ENCODE results near the gene MTMR11. TPM values are rescaled to one million over a fixed set of nuclear protein-coding genes. Genes with fewer than 3 reads are reported as not detected.

MTMR11 gene
- total and polyA plus RNA-seq, 2 of the 8 experiments (the other 6 are each of a cell fraction or from before 2014, with no cell fraction given): 3.7 to 4.8 TPM

DNA sequence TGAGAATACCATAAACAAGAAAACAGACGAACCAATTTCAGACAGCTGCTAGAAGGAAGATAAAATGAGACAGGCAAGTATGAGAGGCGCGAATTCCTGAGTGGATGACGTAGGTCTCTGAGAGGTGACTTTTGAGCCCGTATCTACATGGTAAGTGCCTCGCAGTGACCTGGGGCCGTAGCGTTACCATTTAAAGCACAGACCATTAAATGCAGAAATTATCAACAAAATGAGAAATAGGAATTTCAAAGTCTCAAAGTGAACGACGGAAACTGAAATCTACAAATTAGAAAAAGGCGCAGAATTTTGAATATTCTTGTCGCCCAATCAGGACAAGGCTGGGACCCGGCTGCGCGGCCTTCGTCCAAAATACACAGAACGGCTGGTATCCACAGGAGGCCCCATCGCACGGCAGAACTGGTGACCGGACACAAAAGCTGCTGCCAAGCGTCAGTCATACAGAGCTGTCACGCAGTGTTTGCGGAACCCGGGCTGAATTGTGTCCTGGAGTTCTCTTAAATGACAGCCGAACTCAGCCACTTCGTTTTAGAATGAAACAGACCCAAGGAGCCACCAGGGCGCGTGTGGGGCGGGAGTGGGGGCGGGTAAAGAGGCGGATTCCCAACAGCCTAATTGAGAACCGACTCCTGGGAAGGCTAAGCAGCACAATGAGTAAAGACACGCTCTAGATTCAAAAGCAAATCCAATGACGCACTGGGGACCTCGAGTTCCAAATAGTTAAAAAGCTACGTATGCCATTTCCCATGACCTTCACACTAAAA lies 51.1 kb downstream of the MTMR11 start (continued):
- no peak; the same call in 1 of the 2 replicates for TF ChIP-seq TAF1 (IDR thresholded peaks at IDR 0.05; ENCODE audit: low read depth, low read length)
- TF ChIP-seq EZH2 (IDR thresholded peaks at IDR 0.05; ENCODE audit: low read depth, low read length, severe bottlenecking): no peak
- TF ChIP-seq GTF2F1 (IDR thresholded peaks at IDR 0.05; ENCODE audit: borderline replicate concordance, low read depth, low read length): no peak
- TF ChIP-seq CBX8 (IDR thresholded peaks at IDR 0.05; ENCODE audit: borderline replicate concordance, low read depth, low read length): no peak
- TF ChIP-seq TAF7 (optimal IDR thresholded peaks at IDR 0.05; ENCODE audit: borderline replicate concordance, low read depth, low read length): peak; percentile 41
- 0 out of 2 replicates have a peak, but pooled peaks have one; percentile 4 for TF ChIP-seq PHF8 (conservative IDR thresholded peaks at IDR 0.05; ENCODE audit: low read depth, low read length)
- no peak for TF ChIP-seq SUZ12 (IDR thresholded peaks at IDR 0.05; ENCODE audit: low read length)
- no peak for TF ChIP-seq TCF12 (IDR thresholded peaks at IDR 0.05; ENCODE audit: low read depth, low read length)
- TF ChIP-seq POLR2AphosphoS5 (IDR thresholded peaks at IDR 0.05; ENCODE audit: low read depth, low read length): peak; percentile 96
- TF ChIP-seq MAX (IDR thresholded peaks at IDR 0.05): peak; percentile 17; the same call in 1 of the 2 replicates
- TF ChIP-seq ZNF274 (IDR thresholded peaks at IDR 0.05; ENCODE audit: borderline replicate concordance, extremely low read depth, low read length): no peak
- peak; percentile 24; the same call in 1 of the 2 replicates for TF ChIP-seq TEAD4 (IDR thresholded peaks at IDR 0.05; ENCODE audit: low read depth, low read length)
- peak; percentile 80 to 92 for TF ChIP-seq POLR2A (IDR thresholded peaks at IDR 0.05; ENCODE audit: control extremely low read depth in 1 of 2, low read depth in 2 of 2, low read length in 2 of 2)
- peak; percentile 15; the same call in 1 of the 2 replicates for TF ChIP-seq NRF1 (IDR thresholded peaks at IDR 0.05; ENCODE audit: low read depth, low read length)
- TF ChIP-seq JUN (IDR thresholded peaks at IDR 0.05; ENCODE audit: low read depth, low read length): no peak
- peak; percentile 63; the same call in 1 of the 2 replicates for TF ChIP-seq CHD1 (IDR thresholded peaks at IDR 0.05; ENCODE audit: low read depth, low read length)
- peak; percentile 20; the same call in 1 of the 2 replicates for TF ChIP-seq CHD2 (IDR thresholded peaks at IDR 0.05; ENCODE audit: low read length)
- TF ChIP-seq POU5F1 (IDR thresholded peaks at IDR 0.05; ENCODE audit: low read depth, low read length): no peak
- no peak; a peak in 1 of 4 replicates for TF ChIP-seq HDAC2 (IDR thresholded peaks at IDR 0.05; ENCODE audit: borderline replicate concordance in 1 of 2, low read depth in 2 of 2, low read length in 2 of 2)
- TF ChIP-seq EGR1 (IDR thresholded peaks at IDR 0.05; ENCODE audit: borderline replicate concordance, low read depth, low read length): no peak
- TF ChIP-seq, protein P1, sequence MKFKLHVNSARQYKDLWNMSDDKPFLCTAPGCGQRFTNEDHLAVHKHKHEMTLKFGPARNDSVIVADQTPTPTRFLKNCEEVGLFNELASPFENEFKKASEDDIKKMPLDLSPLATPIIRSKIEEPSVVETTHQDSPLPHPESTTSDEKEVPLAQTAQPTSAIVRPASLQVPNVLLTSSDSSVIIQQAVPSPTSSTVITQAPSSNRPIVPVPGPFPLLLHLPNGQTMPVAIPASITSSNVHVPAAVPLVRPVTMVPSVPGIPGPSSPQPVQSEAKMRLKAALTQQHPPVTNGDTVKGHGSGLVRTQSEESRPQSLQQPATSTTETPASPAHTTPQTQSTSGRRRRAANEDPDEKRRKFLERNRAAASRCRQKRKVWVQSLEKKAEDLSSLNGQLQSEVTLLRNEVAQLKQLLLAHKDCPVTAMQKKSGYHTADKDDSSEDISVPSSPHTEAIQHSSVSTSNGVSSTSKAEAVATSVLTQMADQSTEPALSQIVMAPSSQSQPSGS (IDR thresholded peaks at IDR 0.05; ENCODE audit: low read length): no peak
- no peak for TF ChIP-seq NANOG (IDR thresholded peaks at IDR 0.05; ENCODE audit: insufficient read depth, low read depth, low read length, poor library complexity, severe bottlenecking)

Data from H1 (cell line).